GM12878 (cell line): ENCODE data around the gene SEMA5A. TPM values are rescaled to one million over a fixed set of nuclear protein-coding genes. Genes with fewer than 3 reads are reported as not detected.

Experiments
- BCLAF1 ChIP-seq: fragments of 450-650 bp; IDR thresholded peaks from 2 replicates; pipeline ENCODE4 v1.6.1; 2017; ENCODE audit warnings: antibody characterized with exemption, mild to moderate bottlenecking, moderate library complexity
- EGR1 ChIP-seq, 2 experiments: IDR thresholded peaks; 1 replicate in 1 of 2; 2 replicates in 1 of 2; pipeline ENCODE4 v1.6.1; 2011 to 2012; ENCODE audit warnings: low read depth in 2 of 2, low read length in 2 of 2, borderline replicate concordance in 1 of 2, mild to moderate bottlenecking in 1 of 2, moderate library complexity in 1 of 2
- MEF2B ChIP-seq: fragments of 450-650 bp; IDR thresholded peaks from 2 replicates; pipeline ENCODE4 v1.6.1; 2018; ENCODE audit warnings: mild to moderate bottlenecking, moderate library complexity; ENCODE audit not compliant: partially characterized antibody, poor library complexity, severe bottlenecking
- NFYB ChIP-seq: IDR thresholded peaks from 2 replicates; pipeline ENCODE4 v1.6.1; 2011; ENCODE audit warnings: low read depth, mild to moderate bottlenecking, low read length, improper control_type of control experiment, moderate library complexity; ENCODE audit not compliant: insufficient read depth
- YY1 ChIP-seq: IDR thresholded peaks from 2 replicates; pipeline ENCODE4 v1.6.1; 2011; ENCODE audit warnings: low read depth, mild to moderate bottlenecking, low read length
- polyA plus RNA-seq, 11 experiments: library from polyadenylated mRNA; depleted of rRNA in 4 of 11; unstranded in 6 of 11; stranded (reverse) in 5 of 11; fragments of >200 nt; fragmentation: Nextera tagmentation in 4 of 11; fragmentation: Illumina TruSeq in 1 of 11; extraction: Ambion mirVana in 4 of 11; extraction: Trizol in 1 of 11; gene quantifications; 1 replicate in 1 of 11; 2 replicates in 10 of 11; pipeline versions ENCODE4 v1.2.1 to v1.2.3, GENCODE V29; 2011 to 2016; ENCODE audit warnings: inconsistent platforms in 2 of 11, missing spikeins in 2 of 11, low read depth in 1 of 11
- total RNA-seq, 4 experiments: library from RNA; depleted of rRNA in 3 of 4; stranded (reverse); fragments of >200 nt in 3 of 4; fragmentation: Illumina TruSeq in 1 of 4; extraction: Trizol in 1 of 4; gene quantifications; 2 replicates each; pipeline versions ENCODE4 v1.2.1 to v1.2.3, GENCODE V29; 2013 to 2021
- TF ChIP-seq, protein P1 (sequence below): fragments of 450-650 bp; IDR thresholded peaks from 2 replicates; pipeline ENCODE4 v1.6.1; 2017; ENCODE audit warnings: low read depth, mild to moderate bottlenecking, moderate library complexity

Gene SEMA5A
- total and polyA plus RNA-seq, 10 of the 15 experiments (the other 5 are each of a cell fraction or from before 2014, with no cell fraction given) = 0.03 to 2.4 (median 0.09) TPM; not detected in 1

- TF ChIP-seq BCLAF1 = no peak
- no peak for TF ChIP-seq NFYB
- TF ChIP-seq, protein P1, sequence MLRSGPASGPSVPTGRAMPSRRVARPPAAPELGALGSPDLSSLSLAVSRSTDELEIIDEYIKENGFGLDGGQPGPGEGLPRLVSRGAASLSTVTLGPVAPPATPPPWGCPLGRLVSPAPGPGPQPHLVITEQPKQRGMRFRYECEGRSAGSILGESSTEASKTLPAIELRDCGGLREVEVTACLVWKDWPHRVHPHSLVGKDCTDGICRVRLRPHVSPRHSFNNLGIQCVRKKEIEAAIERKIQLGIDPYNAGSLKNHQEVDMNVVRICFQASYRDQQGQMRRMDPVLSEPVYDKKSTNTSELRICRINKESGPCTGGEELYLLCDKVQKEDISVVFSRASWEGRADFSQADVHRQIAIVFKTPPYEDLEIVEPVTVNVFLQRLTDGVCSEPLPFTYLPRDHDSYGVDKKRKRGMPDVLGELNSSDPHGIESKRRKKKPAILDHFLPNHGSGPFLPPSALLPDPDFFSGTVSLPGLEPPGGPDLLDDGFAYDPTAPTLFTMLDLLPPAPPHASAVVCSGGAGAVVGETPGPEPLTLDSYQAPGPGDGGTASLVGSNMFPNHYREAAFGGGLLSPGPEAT = no peak
- no peak for TF ChIP-seq YY1
- TF ChIP-seq EGR1 (IDR thresholded peaks at IDR 0.05; ENCODE audit: borderline replicate concordance in 1 of 2, low read depth in 2 of 2, low read length in 2 of 2) = no peak
- TF ChIP-seq MEF2B = no peak
Measured at GRCh38 chr5:9594913-9595312, 49.0 kb upstream of the SEMA5A start (continued).
